NT2/D1 (cell line): ENCODE measurements around the gene MSX1.
A peak's percentile ranks its signal among the peaks of the same experiment; 100 is the strongest.

ENCODE experiments used
- DNase-seq: peaks from one replicate; pipeline ENCODE4 v3.0.0-alpha.2; 2011; ENCODE audit warnings: low read depth, low spot score
- H3K27me3 ChIP-seq: 2 replicates; pipeline ENCODE4 v1.6.0; 2011; ENCODE audit warnings: mild to moderate bottlenecking; ENCODE audit not compliant: insufficient read length, insufficient read depth
- H3K36me3 ChIP-seq: 2 replicates; pipeline ENCODE4 v1.6.1; 2011; ENCODE audit warnings: mild to moderate bottlenecking, low read length, mixed read lengths; ENCODE audit not compliant: insufficient read depth, insufficient read length
- H3K4me1 ChIP-seq: 2 replicates; pipeline ENCODE4 v1.5.1; 2011; ENCODE audit not compliant: insufficient read depth, insufficient read length
- H3K4me3 ChIP-seq: 2 replicates; pipeline ENCODE4 v1.5.1; 2011; ENCODE audit warnings: low read depth; ENCODE audit not compliant: insufficient read length
- H3K9ac ChIP-seq: 2 replicates; pipeline ENCODE4 v1.6.0; 2011; ENCODE audit warnings: low read depth; ENCODE audit not compliant: insufficient read length
- H3K9me3 ChIP-seq: 2 replicates; pipeline ENCODE4 v1.5.1; 2011; ENCODE audit warnings: mild to moderate bottlenecking, low read length; ENCODE audit not compliant: insufficient read depth
- SUZ12 ChIP-seq: IDR thresholded peaks from 2 replicates; pipeline ENCODE4 v1.6.1; 2011; ENCODE audit not compliant: insufficient read length, insufficient read depth; ENCODE audit errors: extremely low read depth
- YY1 ChIP-seq: IDR thresholded peaks from 2 replicates; pipeline ENCODE4 v1.6.1; 2011; ENCODE audit not compliant: insufficient read length, insufficient read depth
- ZNF274 ChIP-seq: IDR thresholded peaks from 2 replicates; pipeline ENCODE4 v1.6.1; 2011; ENCODE audit warnings: mild to moderate bottlenecking, low read depth, low read length

Gene MSX1

GRCh38 chr4:4859325-4859798 lies at the start of gene MSX1:
MSX1 (plus strand) TSS chr4:4859665; CDS start chr4:4859900, 235 bp downstream.
- no peak for TF ChIP-seq YY1
- no peak for TF ChIP-seq SUZ12
- no peak for TF ChIP-seq ZNF274
- H3K27me3 ChIP-seq, result peaks cover 94% of the 10 kb centered on the region
- peak; percentile 83 for DNase-seq
- peaks cover 9% of the 10 kb centered on the region for H3K4me1 ChIP-seq
- H3K9ac ChIP-seq, result peak within 1 kb of the TSS; percentile 76
- H3K9me3 ChIP-seq, result no peaks in the 10 kb centered on the region
- H3K36me3 ChIP-seq, result peaks cover 20% of the 10 kb centered on the region
- peak within 1 kb of the TSS; percentile 49 for H3K4me3 ChIP-seq

DNA sequence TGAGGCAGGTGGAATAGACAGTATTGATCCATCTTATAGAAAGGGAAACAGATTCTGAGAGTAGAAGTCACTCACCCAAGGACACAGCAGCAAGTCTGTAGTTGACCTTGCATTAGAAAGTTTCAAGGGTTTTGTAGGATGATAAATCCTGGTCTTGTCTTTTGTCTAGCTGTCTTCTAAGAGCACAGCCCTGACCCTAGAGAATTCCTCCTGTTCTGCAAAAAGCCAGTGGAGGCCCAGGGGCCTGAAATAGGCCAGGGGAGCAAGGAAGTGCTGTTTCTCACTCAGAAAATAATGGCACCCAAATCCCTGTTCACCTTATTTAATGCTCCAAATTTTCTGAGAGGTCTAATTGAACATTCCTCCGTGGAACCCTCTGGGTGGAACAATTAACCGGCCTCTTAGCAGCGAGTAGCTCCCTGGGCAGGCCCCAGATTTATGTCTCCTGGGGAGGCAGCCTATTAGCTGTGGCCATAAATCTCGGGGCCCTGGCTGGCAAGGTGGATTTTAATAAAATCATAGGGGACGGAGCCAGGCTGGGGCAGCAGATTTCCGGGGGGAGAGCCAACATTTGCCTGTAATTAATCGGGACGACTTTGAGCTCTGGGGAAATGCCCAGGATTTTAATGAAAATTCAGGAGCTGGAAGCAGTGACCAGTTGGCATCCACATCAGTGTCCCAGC lies 49.2 kb upstream of the MSX1 start:
- Histone ChIP-seq H3K4me3 (no peak overlapping the region), H3K36me3 (no peaks in the 10 kb centered on the region), H3K9me3 (no peaks in the 10 kb centered on the region; the same call in 1 of the 2 replicates), H3K9ac (no peak overlapping the region), H3K27me3 (peaks cover 16% of the 10 kb centered on the region), H3K4me1 (peaks cover 8% of the 10 kb centered on the region)
- TF ChIP-seq SUZ12, result no peak
- DNase-seq, result no peak

GRCh38 chr4:4810778-4811177 lies 48.7 kb upstream of the MSX1 start:
- H3K36me3 ChIP-seq, result no peaks in the 10 kb centered on the region
- no peak overlapping the region for H3K9ac ChIP-seq
- no peaks in the 10 kb centered on the region; the same call in 1 of the 2 replicates for H3K9me3 ChIP-seq
- peaks cover 17% of the 10 kb centered on the region for H3K27me3 ChIP-seq
- TF ChIP-seq SUZ12 (no peak), ZNF274 (no peak), YY1 (no peak)
- H3K4me3 ChIP-seq, result no peak overlapping the region
- H3K4me1 ChIP-seq, result peaks cover 8% of the 10 kb centered on the region
- no peak for DNase-seq

DNA sequence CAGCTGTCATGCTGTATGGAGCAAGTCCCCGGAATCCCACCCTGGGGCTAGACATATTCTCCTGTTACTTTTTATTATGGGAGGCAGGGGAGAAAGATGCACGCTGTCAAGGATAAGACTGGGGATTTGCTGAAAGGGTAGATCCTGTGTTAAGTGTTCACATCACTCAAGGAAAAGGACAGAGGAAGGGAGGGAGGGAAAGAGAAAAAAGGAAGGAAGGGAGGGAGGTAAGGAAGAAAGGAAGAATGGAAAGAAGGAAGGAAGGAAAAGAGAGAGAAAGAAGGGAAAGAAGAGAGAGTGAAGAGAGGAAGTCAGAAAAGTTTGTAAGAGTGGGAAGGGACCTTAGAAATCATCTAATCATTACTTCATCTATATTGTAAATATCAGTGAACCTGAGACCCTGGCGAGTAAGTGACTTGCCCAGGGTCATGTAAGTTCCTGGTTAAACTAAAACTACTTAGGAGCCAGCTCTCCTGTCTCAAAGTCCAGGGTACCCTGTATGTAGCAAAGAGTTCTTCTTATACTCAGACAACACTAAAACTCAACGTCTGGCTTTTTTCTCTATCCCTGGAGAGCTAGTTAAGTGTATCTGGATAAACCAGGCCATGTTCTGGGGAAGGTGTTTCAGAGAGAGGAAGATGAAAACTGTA lies 47.2 kb upstream of the MSX1 start:
- Histone ChIP-seq H3K27me3 (peaks cover 18% of the 10 kb centered on the region), H3K36me3 (no peaks in the 10 kb centered on the region), H3K9me3 (peaks cover 6% of the 10 kb centered on the region; the same call in 1 of the 2 replicates), H3K4me3 (no peak overlapping the region), H3K9ac (no peak overlapping the region), H3K4me1 (peaks cover 8% of the 10 kb centered on the region)
- DNase-seq, result no peak
- TF ChIP-seq ZNF274 (no peak), YY1 (no peak), SUZ12 (no peak)

DNA sequence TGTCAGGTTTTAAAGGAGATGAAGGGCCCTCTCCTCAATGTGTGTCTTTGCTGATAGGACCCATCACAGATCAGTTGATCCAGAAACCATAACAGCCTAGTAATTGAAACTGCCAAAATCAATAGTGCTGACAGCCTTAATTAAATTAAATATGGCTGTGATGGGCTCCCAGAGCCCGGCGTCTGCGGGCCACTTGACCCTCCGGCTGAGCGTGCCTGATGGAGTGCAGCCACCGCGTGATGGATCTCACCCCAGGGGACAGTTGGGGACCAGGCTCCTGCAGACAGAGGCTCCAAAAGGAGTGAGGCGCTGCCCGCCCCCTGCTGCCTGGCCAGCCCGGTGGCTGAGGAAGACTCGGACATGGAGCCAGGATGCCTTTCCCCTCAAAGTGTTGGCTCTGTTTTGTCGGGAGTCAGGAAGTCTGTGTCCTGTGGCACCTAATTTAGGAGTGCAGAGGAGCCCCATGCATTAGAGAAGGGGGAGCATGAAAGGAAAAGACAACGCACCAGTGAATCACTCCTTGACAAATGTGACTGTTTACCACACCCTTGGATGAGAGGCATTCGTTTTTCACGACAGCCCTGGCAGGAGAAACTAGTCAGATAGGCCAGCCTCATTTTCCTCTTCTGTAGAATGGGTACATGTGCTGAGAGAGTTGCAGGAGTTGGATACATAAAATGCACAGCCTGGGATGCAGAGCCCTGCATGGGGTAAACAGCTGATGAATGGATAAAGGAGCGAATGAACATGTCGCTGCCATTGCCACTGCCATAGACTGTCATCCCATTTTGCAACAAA lies 40.9 kb upstream of the MSX1 start:
- peaks cover 4% of the 10 kb centered on the region for H3K4me1 ChIP-seq
- peaks cover 29% of the 10 kb centered on the region; the same call in 1 of the 2 replicates for H3K9me3 ChIP-seq
- TF ChIP-seq ZNF274 (no peak), YY1 (no peak), SUZ12 (no peak)
- no peak for DNase-seq
- H3K27me3 ChIP-seq, result peaks cover 2% of the 10 kb centered on the region
- H3K36me3 ChIP-seq, result no peaks in the 10 kb centered on the region
- no peak overlapping the region for H3K4me3 ChIP-seq
- no peak overlapping the region for H3K9ac ChIP-seq

GRCh38 chr4:4819213-4819606 lies 40.3 kb upstream of the MSX1 start:
- peaks cover 29% of the 10 kb centered on the region; the same call in 1 of the 2 replicates for H3K9me3 ChIP-seq
- H3K9ac ChIP-seq, result no peak overlapping the region
- TF ChIP-seq ZNF274 (no peak), YY1 (no peak), SUZ12 (no peak)
- DNase-seq, result no peak
- peaks cover 4% of the 10 kb centered on the region for H3K4me1 ChIP-seq
- peaks cover 2% of the 10 kb centered on the region for H3K27me3 ChIP-seq
- H3K36me3 ChIP-seq, result no peaks in the 10 kb centered on the region
- H3K4me3 ChIP-seq, result no peak overlapping the region

GRCh38 chr4:4820261-4820660 lies 39.2 kb upstream of the MSX1 start:
- peaks cover 2% of the 10 kb centered on the region for H3K27me3 ChIP-seq
- H3K4me3 ChIP-seq, result no peak overlapping the region
- DNase-seq, result no peak
- H3K4me1 ChIP-seq, result peaks cover 4% of the 10 kb centered on the region
- no peak overlapping the region for H3K9ac ChIP-seq
- H3K36me3 ChIP-seq, result no peaks in the 10 kb centered on the region
- peaks cover 35% of the 10 kb centered on the region for H3K9me3 ChIP-seq
- no peak for TF ChIP-seq YY1
- no peak for TF ChIP-seq ZNF274
- no peak for TF ChIP-seq SUZ12
